NCI-H2081 (cell line): ENCODE measurements around the gene CNKSR1.

Experiments
- DNase-seq, 2 experiments: peaks; one replicate each; lab custom pipeline; 2025; lab: John Stamatoyannopoulos, UW

Gene CNKSR1

DNA sequence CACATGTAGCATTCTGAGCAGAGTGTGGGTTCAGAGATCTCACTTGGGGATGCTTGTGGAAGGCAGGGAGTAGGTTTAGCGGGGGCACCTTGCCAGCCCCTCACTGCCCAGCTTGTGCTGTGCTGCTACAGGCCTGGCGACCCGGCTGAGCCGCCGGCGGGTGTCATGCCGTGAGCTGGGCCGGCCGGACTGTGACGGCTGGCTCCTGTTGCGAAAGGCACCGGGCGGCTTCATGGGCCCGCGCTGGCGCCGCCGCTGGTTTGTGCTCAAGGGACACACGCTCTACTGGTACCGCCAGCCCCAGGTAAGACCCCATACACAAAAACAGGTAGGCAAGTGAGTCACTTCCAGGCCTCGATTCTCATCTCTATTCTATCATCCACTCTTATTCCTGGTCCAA is 7.6 kb downstream of the CNKSR1 start:
- no peak for DNase-seq

DNA sequence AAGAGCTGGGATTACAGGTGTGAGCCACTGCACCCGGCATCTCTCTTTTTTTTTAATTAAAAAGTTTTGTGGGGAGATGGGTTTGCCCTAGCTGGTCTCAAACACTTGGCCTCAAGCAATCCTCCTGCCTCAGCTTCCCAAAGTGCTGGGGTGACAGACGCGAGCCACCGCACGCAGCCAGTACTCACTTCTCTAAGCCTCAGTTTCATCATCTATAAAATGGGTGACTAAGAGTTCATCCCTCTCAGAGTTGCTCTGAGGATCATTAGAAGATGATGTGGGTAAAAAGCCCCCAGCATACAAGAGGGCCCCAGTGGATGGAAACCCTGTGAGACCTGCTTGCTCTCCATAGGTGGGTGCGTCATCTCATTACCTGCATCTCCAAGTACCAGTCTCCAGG is 10.6 kb downstream of the CNKSR1 start:
- no peak for DNase-seq

DNA sequence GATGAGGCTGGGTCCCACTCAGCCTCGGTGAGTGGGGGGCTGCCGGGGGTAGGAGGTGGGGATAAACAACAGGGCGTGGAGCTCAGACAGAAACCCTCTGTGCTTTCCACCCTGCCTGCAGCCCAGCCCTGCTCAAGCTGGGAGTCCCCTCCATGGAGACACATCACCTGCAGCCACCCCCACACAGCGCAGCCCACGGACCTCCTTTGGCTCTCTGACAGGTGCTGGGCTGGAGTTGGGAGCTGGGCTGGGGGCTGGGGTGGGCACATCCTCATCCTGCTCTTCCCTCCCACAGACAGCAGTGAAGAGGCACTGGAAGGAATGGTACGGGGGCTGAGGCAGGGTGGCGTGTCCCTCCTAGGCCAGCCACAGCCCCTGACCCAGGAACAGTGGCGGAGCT is 11.2 kb downstream of the CNKSR1 start:
- DNase-seq: no peak

DNA sequence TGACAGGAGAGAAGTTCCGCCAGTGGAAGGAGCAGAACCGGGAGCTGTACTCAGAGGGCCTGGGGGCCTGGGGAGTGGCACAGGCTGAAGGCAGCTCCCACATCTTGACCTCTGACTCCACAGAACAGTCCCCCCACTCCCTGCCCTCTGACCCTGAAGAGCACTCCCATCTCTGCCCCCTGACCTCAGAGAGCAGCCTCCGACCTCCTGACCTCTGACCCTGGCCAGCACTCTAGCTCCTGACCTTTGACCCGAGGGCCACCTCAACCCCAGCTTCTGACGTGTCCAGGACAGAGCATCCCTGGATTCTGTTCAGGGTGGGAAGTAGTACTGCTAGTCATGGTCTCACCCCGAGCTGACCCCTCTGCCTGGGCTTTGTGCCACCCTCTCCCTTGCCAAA is 12.0 kb downstream of the CNKSR1 start:
- no peak for DNase-seq

DNA sequence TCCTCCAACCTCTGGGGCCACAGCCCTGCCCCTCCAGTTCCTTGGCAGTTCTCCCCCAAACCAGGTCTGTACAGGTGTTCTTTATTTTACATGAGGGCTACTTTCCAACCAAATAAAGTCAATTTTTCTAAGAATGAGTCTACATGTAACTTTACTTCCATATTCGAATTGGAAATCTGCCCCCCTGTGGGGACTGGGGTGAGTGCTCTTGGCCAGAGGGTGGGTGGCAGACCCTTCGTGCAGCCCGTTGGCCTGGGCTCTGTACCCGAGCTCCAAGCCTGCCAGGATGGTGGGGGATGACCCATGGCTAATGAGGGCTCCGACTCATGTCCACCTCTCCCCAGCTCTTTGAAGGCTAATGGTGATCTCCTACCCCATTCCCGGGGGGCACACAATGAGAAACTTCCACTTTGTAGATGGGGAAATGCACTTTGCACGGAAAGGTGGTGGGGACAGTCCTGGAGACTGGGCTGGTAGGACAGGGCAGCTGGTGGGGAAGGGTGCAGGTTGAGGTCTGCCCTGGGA is 12.5 kb downstream of the CNKSR1 start:
- DNase-seq: no peak

- no peak for DNase-seq
These were observed 13.2 kb downstream of the CNKSR1 start, which contains the start of gene CATSPER4 for GRCh38 chr1:26190373-26190987. TSS of gene CATSPER4 (plus strand) at chr1:26190602. CDS start at chr1:26190628, 26 bp downstream.

DNA sequence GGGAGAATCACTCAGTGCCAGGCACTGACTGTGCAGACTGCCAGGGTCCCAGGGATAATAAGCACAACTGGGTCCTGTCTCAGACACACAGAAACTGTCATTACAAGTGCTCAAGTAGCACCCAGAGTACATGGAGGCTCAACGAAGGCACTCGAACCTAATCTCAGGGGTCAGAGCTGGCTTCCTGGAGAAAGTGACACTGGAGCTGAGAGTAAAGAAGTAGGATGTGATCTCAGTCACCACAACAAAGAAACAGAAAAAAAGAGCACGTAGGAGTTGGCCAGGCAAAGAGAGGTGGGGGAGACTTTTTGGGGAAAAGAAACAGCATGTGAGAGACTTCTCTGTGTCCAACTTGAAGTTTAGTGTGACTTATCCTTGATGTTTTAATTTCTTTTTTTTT is 14.4 kb downstream of the CNKSR1 start:
- DNase-seq: no peak

DNA sequence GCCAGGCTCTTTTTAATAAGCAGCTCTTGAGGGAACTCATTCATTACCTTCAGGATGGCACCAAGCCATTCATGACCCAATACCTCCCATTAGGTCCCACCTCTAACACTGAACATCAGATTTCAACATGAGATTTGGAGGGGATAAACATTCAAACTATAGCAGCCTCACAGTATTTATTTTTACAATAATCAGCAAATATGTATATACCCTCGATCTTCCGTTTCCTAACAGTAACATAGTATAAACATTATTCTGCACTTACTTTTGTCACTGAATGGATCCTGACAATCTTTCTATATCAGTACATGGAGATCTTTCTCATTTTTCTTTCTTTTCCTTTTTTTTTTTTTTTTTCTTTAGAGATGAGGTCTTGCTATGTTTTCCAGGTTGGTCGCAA is 18.5 kb downstream of the CNKSR1 start:
- DNase-seq: no peak

DNA sequence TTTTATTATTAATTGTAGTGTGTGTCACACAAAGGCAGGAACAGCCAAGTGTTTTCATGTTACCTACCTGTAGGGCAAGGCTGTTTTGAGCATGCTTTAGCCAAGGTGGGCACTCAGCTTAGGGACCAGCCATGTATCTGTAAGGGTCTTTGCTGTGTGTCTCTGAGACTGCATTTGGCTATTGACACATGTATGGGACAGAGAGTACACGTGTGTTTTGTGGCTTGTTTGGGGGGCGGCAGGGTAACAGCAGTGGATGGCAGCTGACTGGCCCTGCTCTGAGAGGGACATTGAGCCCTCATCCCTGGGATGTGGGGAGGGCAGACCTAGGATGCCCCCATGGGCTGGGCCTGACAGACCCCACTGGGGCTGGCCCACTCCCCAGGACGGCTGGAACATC is 20.0 kb downstream of the CNKSR1 start:
- DNase-seq: no peak

- DNase-seq: no peak
These were observed 20.5 kb downstream of the CNKSR1 start for GRCh38 chr1:26197813-26198212.

DNA sequence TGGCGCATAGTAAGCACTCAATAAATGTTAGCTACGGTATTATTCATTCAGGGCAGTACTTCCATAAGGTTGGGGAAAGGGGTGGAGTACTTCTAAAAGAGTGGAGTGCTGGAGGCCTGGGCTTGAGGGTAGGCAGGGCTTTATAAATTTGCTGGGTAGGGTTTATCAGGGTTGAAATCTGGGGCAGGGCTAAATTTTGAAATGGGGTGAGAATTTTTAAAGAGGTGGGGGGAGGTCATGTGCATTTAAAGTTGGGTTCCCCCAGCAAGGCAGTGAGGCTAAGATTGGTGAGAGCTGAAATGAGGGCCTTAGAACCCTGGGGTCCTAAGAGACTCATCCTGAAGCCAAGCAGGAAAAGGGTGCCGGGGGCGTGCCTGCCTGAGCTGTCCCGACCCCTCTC is 23.1 kb downstream of the CNKSR1 start:
- no peak for DNase-seq

DNA sequence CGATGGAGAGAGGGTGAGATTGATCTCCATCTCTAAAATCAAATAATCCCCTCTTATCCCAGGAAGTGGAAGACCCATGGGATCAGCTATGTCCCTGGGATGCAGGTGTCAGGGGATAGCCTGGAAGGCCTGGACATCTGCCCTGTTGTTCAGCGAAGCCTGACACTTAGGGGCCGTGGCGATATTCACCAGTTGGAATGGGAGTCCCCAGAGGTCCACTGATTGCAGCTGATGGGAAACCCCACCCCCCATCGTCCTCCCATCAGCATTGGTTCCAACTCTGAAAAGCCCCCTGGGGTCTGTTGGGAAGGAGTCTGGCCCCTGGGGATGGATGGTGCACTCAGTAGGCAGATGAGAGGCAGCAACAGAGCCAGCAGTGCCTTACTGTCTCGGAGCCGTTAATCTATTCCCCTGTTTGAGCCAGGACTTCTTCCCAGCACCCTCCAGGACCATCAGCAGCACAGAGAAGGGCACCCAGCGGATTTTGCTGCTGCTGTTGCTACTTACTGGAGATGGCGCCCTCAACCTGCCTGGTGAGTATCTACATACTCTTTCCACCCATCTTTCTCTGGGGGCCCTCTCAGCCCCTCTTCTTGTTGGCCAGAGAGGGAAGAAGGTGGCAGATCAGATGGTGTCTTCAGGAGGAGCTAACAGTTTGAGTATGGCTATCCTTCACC is 26.5 kb downstream of the CNKSR1 start:
- no peak for DNase-seq

DNA sequence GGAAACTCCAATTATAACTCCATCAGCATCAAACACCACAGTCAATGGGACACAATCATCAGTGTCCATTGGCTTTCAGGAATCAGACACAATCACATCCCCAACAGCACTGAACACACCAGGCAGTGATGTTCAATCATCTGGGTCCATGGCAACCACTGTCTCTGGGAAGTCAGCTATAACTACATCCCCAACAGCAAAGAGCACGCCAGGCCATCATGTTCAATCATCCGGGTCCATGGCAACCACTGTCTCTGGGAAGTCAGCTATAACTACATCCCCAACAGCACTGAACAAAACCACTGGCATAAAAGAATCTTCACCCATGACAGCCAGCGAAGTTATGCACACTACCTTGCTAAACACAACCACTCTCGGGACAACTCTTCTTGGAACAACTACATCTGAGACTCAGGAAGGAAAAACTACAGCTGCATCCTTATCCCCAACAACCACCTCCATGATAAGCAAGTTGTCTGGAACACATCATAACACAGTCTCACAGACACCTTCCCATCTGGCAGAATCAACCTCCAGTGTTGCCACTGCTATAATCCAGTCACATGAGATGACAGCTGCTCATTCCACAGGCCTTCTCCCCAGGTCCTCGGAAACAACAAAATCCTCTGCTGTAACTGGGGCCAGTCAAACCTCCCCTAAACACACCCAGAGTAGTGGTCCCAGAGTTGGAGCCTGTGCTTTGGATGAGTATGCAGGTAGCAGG is 33.0 kb downstream of the CNKSR1 start:
- no peak for DNase-seq

DNA sequence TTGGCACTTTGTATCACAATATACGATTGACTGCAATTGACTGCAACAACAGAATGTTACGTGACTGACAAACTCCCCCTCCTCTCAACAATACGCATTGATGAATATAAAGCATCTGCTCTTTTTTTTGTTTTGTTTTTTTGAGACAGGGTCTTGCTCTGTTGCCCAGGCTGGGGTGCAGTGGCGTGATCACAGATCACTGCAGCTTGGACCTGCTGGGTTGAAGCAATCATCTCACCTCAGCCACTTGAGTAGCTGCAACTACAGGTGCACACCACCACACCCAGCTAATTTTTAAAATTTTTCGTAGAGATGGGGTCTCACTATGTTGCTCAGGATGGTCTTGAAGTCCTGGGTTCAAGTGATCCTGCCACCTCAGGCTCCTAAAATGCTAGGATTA is 35.4 kb downstream of the CNKSR1 start:
- no peak for DNase-seq

- no peak for DNase-seq
These were observed 36.1 kb downstream of the CNKSR1 start for GRCh38 chr1:26213335-26213905.

- no peak for DNase-seq
These were observed 38.0 kb downstream of the CNKSR1 start for GRCh38 chr1:26215246-26215645.

- peak in 1 of 2 experiments; percentile 25 for DNase-seq
These were observed 41.7 kb downstream of the CNKSR1 start for GRCh38 chr1:26218906-26219494.

- DNase-seq: no peak
These were observed 43.1 kb downstream of the CNKSR1 start for GRCh38 chr1:26220199-26220912.

GRCh38 chr1:26221094-26221493 is 43.8 kb downstream of the CNKSR1 start:
- no peak for DNase-seq

- no peak for DNase-seq
These were observed 47.3 kb downstream of the CNKSR1 start for GRCh38 chr1:26224606-26225005.

- DNase-seq: no peak
These were observed 47.9 kb downstream of the CNKSR1 start for GRCh38 chr1:26225033-26225831.
